GM12891 (cell line): ENCODE results near the gene TIRAP.

ENCODE experiments used
- POLR2A ChIP-seq: IDR thresholded peaks from 2 replicates; pipeline ENCODE4 v1.6.1; 2011; ENCODE audit warnings: low read depth, low read length, control low read depth
- POLR2AphosphoS5 ChIP-seq: IDR thresholded peaks from 2 replicates; pipeline ENCODE4 v1.6.1; 2011; ENCODE audit warnings: low read depth, low read length, control low read depth
- POU2F2 ChIP-seq: IDR thresholded peaks from 2 replicates; pipeline ENCODE4 v1.6.1; 2011; ENCODE audit warnings: low read depth, mild to moderate bottlenecking, control low read depth, low read length, moderate library complexity
- TAF1 ChIP-seq: IDR thresholded peaks from 2 replicates; pipeline ENCODE4 v1.6.1; 2011; ENCODE audit warnings: low read depth, low read length, control low read depth

DNA sequence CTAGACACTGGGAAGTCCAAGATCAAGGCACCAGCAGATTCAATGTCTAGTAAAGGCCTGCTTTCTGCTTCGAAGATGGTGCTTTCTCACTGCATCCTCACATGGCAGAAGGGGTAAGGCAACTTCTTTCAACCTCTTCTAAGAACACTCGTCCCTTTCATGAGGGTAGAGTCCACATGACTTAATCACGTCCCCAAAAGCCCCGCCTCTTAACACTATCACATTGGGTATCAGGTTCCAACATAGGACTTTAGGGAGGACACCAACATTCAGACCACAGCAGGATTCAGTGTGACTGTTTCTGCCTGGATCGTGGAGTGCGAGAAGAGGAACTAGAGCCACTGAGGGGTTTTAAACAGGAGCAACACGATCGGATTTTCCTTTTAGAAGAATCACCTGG is 3.7 kb upstream of the TIRAP start:
- TF ChIP-seq POLR2AphosphoS5 (no peak), POLR2A (no peak), POU2F2 (no peak), TAF1 (no peak)
